Suprapubic skin (tissue), 4 donors: Measurements from ENCODE around the gene TMEM52. TPM values are rescaled to one million over a fixed set of nuclear protein-coding genes. Genes with fewer than 3 reads are reported as not detected.
"Not testable (repeated sequence)": the region's sequence is repeated elsewhere in the genome, so short reads cannot be mapped to it uniquely, and the experiment has no call there.

ENCODE experiments used
- DNase-seq, 2 donors: peaks; one replicate each; pipeline ENCODE4 v3.0.0-alpha.2; 2019; ENCODE audit warnings: low spot score in 2 of 2
- H3K27ac ChIP-seq: fragments of 200-600 bp; sonication (generic); one replicate; pipeline ENCODE4 v1.5.1; 2019
- H3K27me3 ChIP-seq: fragments of 200-600 bp; sonication (generic); one replicate; pipeline ENCODE4 v1.5.1; 2019
- H3K36me3 ChIP-seq: fragments of 200-600 bp; sonication (generic); one replicate; pipeline ENCODE4 v1.5.1; 2019
- H3K4me1 ChIP-seq: fragments of 200-600 bp; sonication (generic); one replicate; pipeline ENCODE4 v1.5.1; 2019
- H3K4me3 ChIP-seq: fragments of 200-600 bp; sonication (generic); one replicate; pipeline ENCODE4 v1.5.1; 2019; ENCODE audit warnings: mild to moderate bottlenecking
- H3K9me3 ChIP-seq: fragments of 200-600 bp; sonication (generic); one replicate; pipeline ENCODE4 v1.5.1; 2019
- CTCF ChIP-seq, 2 donors: fragments of 200-600 bp in 1 of 2; fragments of 450-650 bp in 1 of 2; sonication (generic) in 1 of 2; IDR thresholded peaks; one replicate each; pipeline ENCODE4 v1.5.1; 2016 to 2019; ENCODE audit warnings: antibody characterized with exemption in 2 of 2, mild to moderate bottlenecking in 1 of 2, moderate library complexity in 1 of 2
- EP300 ChIP-seq: sonication (generic); formaldehyde crosslinking; IDR thresholded peaks from one replicate; pipeline ENCODE4 v1.6.1; 2017; ENCODE audit warnings: antibody characterized with exemption
- POLR2A ChIP-seq, 2 donors: fragments of 450-650 bp; IDR thresholded peaks; one replicate each; pipeline ENCODE4 v1.6.1; 2017; ENCODE audit warnings: antibody characterized with exemption in 2 of 2, mild to moderate bottlenecking in 2 of 2, moderate library complexity in 2 of 2
- POLR2AphosphoS5 ChIP-seq, 3 donors: sonication (generic); formaldehyde crosslinking; IDR thresholded peaks; one replicate each; pipeline ENCODE4 v1.6.1; 2017; ENCODE audit warnings: antibody characterized with exemption in 3 of 3
- WGBS: methylation state at CpG from one replicate; pipeline ENCODE4 v1.1.5; 2018; 5-methylcytosine and 5-hydroxymethylcytosine counted together
- total RNA-seq, 4 donors: library from RNA; depleted of rRNA; stranded (reverse); fragments of >200 nt; gene quantifications; one replicate each; pipeline ENCODE4 v1.1.0, GENCODE V29; 2016

Gene TMEM52
- total RNA-seq, 4 donors from 2014 or later: 2.2 to 6.0 (median 4.5) TPM

- Histone ChIP-seq H3K4me3 (no peak overlapping the region), H3K36me3 (no peaks in the 10 kb centered on the region), H3K27ac (no peak overlapping the region), H3K27me3 (peaks cover 58% of the 10 kb centered on the region), H3K9me3 (no peaks in the 10 kb centered on the region), H3K4me1 (peaks cover 21% of the 10 kb centered on the region)
- WGBS: 85% methylated on average over 9 of the region's 28 CpGs
- no peak for DNase-seq
- TF ChIP-seq POLR2A (IDR thresholded peaks at IDR 0.05) (no peak), EP300 (no peak), CTCF (IDR thresholded peaks at IDR 0.05) (no peak), POLR2AphosphoS5 (IDR thresholded peaks at IDR 0.05) (no peak)
Measured at GRCh38 chr1:1939296-1940122, 20.4 kb upstream of the TMEM52 start.

- DNase-seq: no peak
- H3K36me3 ChIP-seq: no peaks in the 10 kb centered on the region
- peaks cover 14% of the 10 kb centered on the region for H3K4me1 ChIP-seq
- H3K9me3 ChIP-seq: no peaks in the 10 kb centered on the region
- no peak overlapping the region for H3K4me3 ChIP-seq
- H3K27me3 ChIP-seq: peaks cover 58% of the 10 kb centered on the region
- WGBS: 84% methylated on average over 22 of the region's 24 CpGs
- no peak for TF ChIP-seq POLR2A (IDR thresholded peaks at IDR 0.05)
- no peak for TF ChIP-seq EP300
- TF ChIP-seq CTCF (IDR thresholded peaks at IDR 0.05): no peak
- no peak for TF ChIP-seq POLR2AphosphoS5 (IDR thresholded peaks at IDR 0.05)
- H3K27ac ChIP-seq: no peak overlapping the region
Measured at GRCh38 chr1:1938613-1939295, 19.7 kb upstream of the TMEM52 start.

- Histone ChIP-seq H3K4me3 (no peak overlapping the region), H3K9me3 (no peaks in the 10 kb centered on the region), H3K27me3 (peaks cover 58% of the 10 kb centered on the region), H3K4me1 (peaks cover 9% of the 10 kb centered on the region), H3K27ac (no peak overlapping the region), H3K36me3 (no peaks in the 10 kb centered on the region)
- 81% methylated on average over 6 of the region's 6 CpGs for WGBS
- no peak for DNase-seq
- no peak for TF ChIP-seq POLR2AphosphoS5 (IDR thresholded peaks at IDR 0.05)
- TF ChIP-seq EP300: no peak
Measured at GRCh38 chr1:1938276-1938573, 19.1 kb upstream of the TMEM52 start.

GRCh38 chr1:1937549-1938275 is 18.6 kb upstream of the TMEM52 start:
- WGBS: 69% methylated on average over 16 of the region's 16 CpGs

GRCh38 chr1:1937061-1937460 is 18.0 kb upstream of the TMEM52 start:
- Histone ChIP-seq H3K27ac (no peak overlapping the region), H3K9me3 (no peaks in the 10 kb centered on the region), H3K4me3 (no peak overlapping the region), H3K36me3 (no peaks in the 10 kb centered on the region), H3K4me1 (no peaks in the 10 kb centered on the region), H3K27me3 (peaks cover 49% of the 10 kb centered on the region)
- peak in 1 of 2 donors; percentile 16 for DNase-seq
- no peak for TF ChIP-seq CTCF (IDR thresholded peaks at IDR 0.05)
- TF ChIP-seq EP300: no peak
- no peak for TF ChIP-seq POLR2AphosphoS5 (IDR thresholded peaks at IDR 0.05)
- TF ChIP-seq POLR2A (IDR thresholded peaks at IDR 0.05): no peak
- 51% methylated on average over 13 of the region's 15 CpGs for WGBS

More at GRCh38 chr1:1937549-1938275, 18.6 kb upstream of the TMEM52 start:
- TF ChIP-seq EP300: no peak
- TF ChIP-seq CTCF (IDR thresholded peaks at IDR 0.05): no peak
- no peak for TF ChIP-seq POLR2A (IDR thresholded peaks at IDR 0.05)
- TF ChIP-seq POLR2AphosphoS5 (IDR thresholded peaks at IDR 0.05): no peak
- Histone ChIP-seq H3K27me3 (peaks cover 56% of the 10 kb centered on the region), H3K27ac (no peak overlapping the region), H3K36me3 (no peaks in the 10 kb centered on the region), H3K4me1 (peaks cover 3% of the 10 kb centered on the region), H3K9me3 (no peaks in the 10 kb centered on the region), H3K4me3 (no peak overlapping the region)
- DNase-seq: no peak

GRCh38 chr1:1934848-1935247 is 15.8 kb upstream of the TMEM52 start:
- H3K4me1 ChIP-seq, H3K27ac ChIP-seq, H3K36me3 ChIP-seq, H3K9me3 ChIP-seq, H3K4me3 ChIP-seq, DNase-seq: not testable (repeated sequence)
- H3K27me3 ChIP-seq: peaks cover 30% of the 10 kb centered on the region
- WGBS: 79% methylated on average over 4 of the region's 21 CpGs
